Measurements from ENCODE around the gene RHOT2.

- TF ChIP-seq, protein P1, sequence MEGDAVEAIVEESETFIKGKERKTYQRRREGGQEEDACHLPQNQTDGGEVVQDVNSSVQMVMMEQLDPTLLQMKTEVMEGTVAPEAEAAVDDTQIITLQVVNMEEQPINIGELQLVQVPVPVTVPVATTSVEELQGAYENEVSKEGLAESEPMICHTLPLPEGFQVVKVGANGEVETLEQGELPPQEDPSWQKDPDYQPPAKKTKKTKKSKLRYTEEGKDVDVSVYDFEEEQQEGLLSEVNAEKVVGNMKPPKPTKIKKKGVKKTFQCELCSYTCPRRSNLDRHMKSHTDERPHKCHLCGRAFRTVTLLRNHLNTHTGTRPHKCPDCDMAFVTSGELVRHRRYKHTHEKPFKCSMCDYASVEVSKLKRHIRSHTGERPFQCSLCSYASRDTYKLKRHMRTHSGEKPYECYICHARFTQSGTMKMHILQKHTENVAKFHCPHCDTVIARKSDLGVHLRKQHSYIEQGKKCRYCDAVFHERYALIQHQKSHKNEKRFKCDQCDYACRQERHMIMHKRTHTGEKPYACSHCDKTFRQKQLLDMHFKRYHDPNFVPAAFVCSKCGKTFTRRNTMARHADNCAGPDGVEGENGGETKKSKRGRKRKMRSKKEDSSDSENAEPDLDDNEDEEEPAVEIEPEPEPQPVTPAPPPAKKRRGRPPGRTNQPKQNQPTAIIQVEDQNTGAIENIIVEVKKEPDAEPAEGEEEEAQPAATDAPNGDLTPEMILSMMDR (conservative IDR thresholded peaks at IDR 0.05) = no peak
- no peak for TF ChIP-seq ZFX (IDR thresholded peaks at IDR 0.05)
These were observed 34.4 kb upstream of the RHOT2 start for GRCh38 chr16:633336-634050.
